MCF 10A (cell line): Measurements from ENCODE around the gene CCDC57. TPM values are rescaled to one million over a fixed set of nuclear protein-coding genes. Genes with fewer than 3 reads are reported as not detected.

Experiments used
- BruUV-seq: library from RNA; stranded (reverse); fragments of 400-500 nt; replicated peaks from 2 replicates; lab custom pipeline; 2021; lab: Mats Ljungman, UMichigan
- CTCF ChIA-PET: fragments of 300-600 bp; sonication (Branson Sonifier 250); formaldehyde crosslinking; extraction: SDS; loops from one replicate; lab custom pipeline; 2021; ENCODE audit warnings: antibody characterized with exemption, inconsistent platforms; lab: Yijun Ruan, JAX
- POLR2A ChIA-PET: fragments of 300-600, 350-650 bp; sonication (Branson Sonifier 250); formaldehyde crosslinking; extraction: SDS; loops from one replicate; lab custom pipeline; 2020; ENCODE audit warnings: antibody characterized with exemption, inconsistent platforms; lab: Yijun Ruan, JAX
- DNase-seq: peaks from one replicate; pipeline ENCODE4 v3.0.0-alpha.2; 2018; ENCODE audit not compliant: unreplicated experiment
- H3K27ac Mint-ChIP-seq: one replicate; pipeline ENCODE4 v1.8.0; 2022; ENCODE audit warnings: mild to moderate bottlenecking, low read depth, mixed read lengths; ENCODE audit not compliant: unreplicated experiment
- H3K27me3 Mint-ChIP-seq: one replicate; pipeline ENCODE4 v1.8.0; 2022; ENCODE audit warnings: mixed read lengths; ENCODE audit not compliant: insufficient read depth, unreplicated experiment
- H3K36me3 Mint-ChIP-seq: one replicate; pipeline ENCODE4 v1.8.0; 2022; ENCODE audit warnings: mild to moderate bottlenecking, moderate library complexity, mixed read lengths; ENCODE audit not compliant: insufficient read depth, unreplicated experiment
- H3K4me1 Mint-ChIP-seq: one replicate; pipeline ENCODE4 v1.8.0; 2022; ENCODE audit warnings: mixed read lengths; ENCODE audit not compliant: insufficient read depth, unreplicated experiment
- H3K4me3 Mint-ChIP-seq: one replicate; pipeline ENCODE4 v1.8.0; 2022; ENCODE audit warnings: mild to moderate bottlenecking, moderate library complexity, mixed read lengths; ENCODE audit not compliant: unreplicated experiment
- H3K9me3 Mint-ChIP-seq: one replicate; pipeline ENCODE4 v1.8.0; 2022; ENCODE audit warnings: mixed read lengths; ENCODE audit not compliant: unreplicated experiment
- intact Hi-C: fragments of 100-400 bp; cut with micrococcal nuclease; formaldehyde crosslinking; loops from 2 replicates; pipeline ENCODE4 v1.14.1; 2022
- total RNA-seq: library from RNA; stranded (reverse); gene quantifications from 2 replicates; pipeline ENCODE4 v1.2.3, GENCODE V29; 2022
- TF ChIP-seq, protein P1 (sequence below): fragments of 200-600 bp; IDR thresholded peaks from one replicate; pipeline ENCODE4 v1.8.0; 2022; ENCODE audit warnings: antibody characterized with exemption, mild to moderate bottlenecking; ENCODE audit not compliant: unreplicated experiment

CCDC57 gene
- total RNA-seq, 1 experiment from 2014 or later = 86.8 TPM

DNA sequence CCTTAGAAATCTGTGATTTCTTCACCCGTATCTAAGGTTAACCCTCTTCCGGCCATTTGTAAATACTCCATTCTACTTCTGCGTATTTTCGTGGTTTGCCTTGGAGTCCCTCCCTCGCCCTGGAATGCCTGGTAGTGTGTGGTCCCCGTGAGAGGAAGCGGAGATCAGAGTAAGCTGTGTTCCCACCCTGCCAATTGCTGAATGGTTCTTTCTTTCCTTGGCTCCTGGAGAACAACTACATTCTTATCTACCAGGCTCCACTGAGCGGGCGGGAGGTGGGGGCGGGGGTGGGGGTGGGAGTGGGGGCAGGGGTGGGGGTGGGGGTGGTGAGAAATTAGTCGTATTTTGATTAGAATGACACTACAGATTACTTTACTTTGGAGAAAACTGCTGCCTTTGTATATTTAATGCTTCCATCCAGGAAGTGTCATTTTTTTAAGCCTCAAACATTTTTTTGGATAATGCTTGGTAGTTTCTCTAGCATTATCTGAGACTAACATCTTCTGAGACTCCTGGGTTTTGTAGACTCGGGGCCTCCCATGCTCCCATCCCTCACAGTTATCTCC, 93.7 kb downstream of the CCDC57 start:
- TF ChIP-seq, protein P1, sequence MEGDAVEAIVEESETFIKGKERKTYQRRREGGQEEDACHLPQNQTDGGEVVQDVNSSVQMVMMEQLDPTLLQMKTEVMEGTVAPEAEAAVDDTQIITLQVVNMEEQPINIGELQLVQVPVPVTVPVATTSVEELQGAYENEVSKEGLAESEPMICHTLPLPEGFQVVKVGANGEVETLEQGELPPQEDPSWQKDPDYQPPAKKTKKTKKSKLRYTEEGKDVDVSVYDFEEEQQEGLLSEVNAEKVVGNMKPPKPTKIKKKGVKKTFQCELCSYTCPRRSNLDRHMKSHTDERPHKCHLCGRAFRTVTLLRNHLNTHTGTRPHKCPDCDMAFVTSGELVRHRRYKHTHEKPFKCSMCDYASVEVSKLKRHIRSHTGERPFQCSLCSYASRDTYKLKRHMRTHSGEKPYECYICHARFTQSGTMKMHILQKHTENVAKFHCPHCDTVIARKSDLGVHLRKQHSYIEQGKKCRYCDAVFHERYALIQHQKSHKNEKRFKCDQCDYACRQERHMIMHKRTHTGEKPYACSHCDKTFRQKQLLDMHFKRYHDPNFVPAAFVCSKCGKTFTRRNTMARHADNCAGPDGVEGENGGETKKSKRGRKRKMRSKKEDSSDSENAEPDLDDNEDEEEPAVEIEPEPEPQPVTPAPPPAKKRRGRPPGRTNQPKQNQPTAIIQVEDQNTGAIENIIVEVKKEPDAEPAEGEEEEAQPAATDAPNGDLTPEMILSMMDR = no peak
- no TSS peak for BruUV-seq
- Mint-ChIP-seq H3K4me1 (no peaks in the 10 kb centered on the region), H3K27me3 (no peaks in the 10 kb centered on the region), H3K9me3 (no peaks in the 10 kb centered on the region), H3K27ac (no peak overlapping the region), H3K36me3 (peaks cover 16% of the 10 kb centered on the region), H3K4me3 (no peak overlapping the region)
- no peak for DNase-seq
- CTCF ChIA-PET = no interaction called here
- intact Hi-C loops = no loop called here
- POLR2A ChIA-PET = interaction anchor here (0.7 kb wide), 1 partner anchor 13 kb away, joined by 4 read pairs; no protein-coding TSS in a partner anchor

DNA sequence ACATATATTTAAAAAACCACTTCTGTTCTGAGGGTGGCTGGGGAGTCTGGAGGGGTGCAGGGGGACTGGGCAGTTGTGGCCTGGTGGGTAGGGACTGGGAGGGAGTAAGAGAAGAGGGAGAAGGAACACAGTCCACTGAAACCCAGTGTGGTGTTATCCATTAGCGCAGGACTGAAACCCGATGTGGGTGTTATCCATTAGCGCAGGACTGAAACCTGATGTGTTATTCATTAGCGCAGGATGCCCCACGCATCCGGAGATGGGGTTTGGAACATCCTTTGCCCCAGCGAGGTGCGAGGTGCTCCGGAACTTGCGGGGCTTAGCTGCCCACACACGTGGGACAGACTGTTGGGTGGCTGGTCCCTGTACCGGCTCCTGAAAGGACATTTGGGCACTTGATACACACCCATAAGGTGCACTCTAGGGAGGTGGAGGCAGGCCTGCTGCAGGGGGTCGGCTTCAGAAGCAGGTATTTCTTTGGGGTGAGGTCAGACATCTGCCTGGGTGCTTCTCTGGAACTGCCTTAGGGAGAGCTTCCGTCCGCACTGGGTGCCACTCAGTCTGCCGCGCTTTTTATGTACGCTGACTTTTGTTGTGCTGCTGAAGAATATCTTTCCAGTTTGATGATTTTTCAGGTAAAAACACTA, 94.4 kb downstream of the CCDC57 start:
- Mint-ChIP-seq H3K27me3 (no peaks in the 10 kb centered on the region), H3K4me3 (no peak overlapping the region), H3K27ac (no peak overlapping the region), H3K9me3 (no peaks in the 10 kb centered on the region), H3K36me3 (peaks cover 15% of the 10 kb centered on the region), H3K4me1 (no peaks in the 10 kb centered on the region)
- no TSS peak for BruUV-seq
- TF ChIP-seq, protein P1 = no peak
- ChIA-PET POLR2A (no interaction called here), CTCF (no interaction called here)
- intact Hi-C loops = no loop called here
- no peak for DNase-seq

DNA sequence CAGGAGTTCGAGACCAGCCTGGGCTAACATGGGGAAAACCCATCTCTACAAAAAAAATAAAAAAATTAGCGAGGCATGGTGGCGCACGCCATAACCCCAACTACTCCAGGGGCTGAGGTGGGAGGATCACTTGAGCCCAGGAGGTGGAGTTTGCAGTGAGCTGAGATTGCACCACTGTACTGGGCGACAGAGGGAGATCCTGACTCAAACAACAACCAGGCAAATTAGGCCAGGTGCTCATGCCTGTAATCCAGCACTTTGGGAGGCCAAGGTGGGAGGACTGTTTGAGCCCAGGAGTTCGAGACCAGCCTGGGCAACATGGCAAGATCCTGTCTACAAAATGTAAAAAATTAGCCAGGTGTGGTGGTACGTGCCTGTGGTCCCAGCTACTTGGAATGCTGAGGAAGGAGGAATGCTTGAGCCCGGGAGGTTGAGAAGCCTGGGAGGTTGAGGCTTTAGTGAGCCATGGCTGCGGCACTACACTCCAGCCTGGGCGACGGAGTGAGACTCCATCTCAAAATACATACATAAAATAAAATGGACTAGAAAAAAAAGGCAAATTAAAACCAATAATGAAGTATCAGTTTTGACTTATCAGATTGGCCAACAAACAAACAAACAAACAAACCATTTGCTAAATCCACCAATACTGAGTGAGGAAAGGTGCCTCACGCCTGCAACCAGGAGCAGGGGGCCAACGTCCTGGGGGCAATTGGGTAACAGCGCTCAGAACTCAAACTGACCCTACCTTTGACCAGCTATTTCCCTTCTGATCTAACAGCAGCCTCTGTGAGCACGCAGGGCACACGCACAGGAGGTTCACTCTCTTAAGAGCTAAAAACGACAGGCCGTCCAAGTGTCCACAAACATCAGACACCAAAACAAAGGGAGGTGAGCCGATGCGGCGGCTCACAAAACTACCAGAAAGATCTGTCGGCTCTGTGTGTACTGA, 95.2 kb downstream of the CCDC57 start:
- no peak overlapping the region for H3K4me3 Mint-ChIP-seq
- intact Hi-C loops = no loop called here
- no peaks in the 10 kb centered on the region for H3K4me1 Mint-ChIP-seq
- peak overlapping the region; percentile 19 for H3K27ac Mint-ChIP-seq
- H3K27me3 Mint-ChIP-seq = no peaks in the 10 kb centered on the region
- ChIA-PET CTCF (no interaction called here), POLR2A (no interaction called here)
- TF ChIP-seq, protein P1 = no peak
- no peaks in the 10 kb centered on the region for H3K9me3 Mint-ChIP-seq
- no TSS peak for BruUV-seq
- DNase-seq = no peak
- peaks cover 22% of the 10 kb centered on the region for H3K36me3 Mint-ChIP-seq

DNA sequence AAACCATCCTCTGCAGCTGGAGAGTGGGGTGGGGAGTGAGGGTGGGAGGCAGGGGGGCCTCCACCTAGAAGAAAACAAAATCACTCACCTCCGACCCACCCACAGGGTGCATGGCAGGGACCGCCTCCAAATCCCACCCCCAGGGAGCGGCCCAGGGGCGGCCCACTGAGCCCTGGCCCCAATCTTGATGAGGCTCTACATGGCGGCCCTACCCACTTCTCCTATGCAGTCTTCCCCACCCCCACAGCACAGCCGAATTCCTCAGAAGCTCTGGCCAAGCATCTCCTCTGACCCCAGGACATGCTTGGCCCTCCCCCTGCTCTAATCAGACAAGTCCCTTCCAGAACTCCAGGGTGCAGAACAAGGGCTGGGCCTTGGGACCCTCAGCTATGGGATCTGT, 96.4 kb downstream of the CCDC57 start:
- ChIA-PET POLR2A (no interaction called here), CTCF (no interaction called here)
- no peak overlapping the region for H3K4me3 Mint-ChIP-seq
- TF ChIP-seq, protein P1 = no peak
- H3K4me1 Mint-ChIP-seq = no peaks in the 10 kb centered on the region
- intact Hi-C loops = no loop called here
- H3K27ac Mint-ChIP-seq = peak overlapping the region; percentile 19
- no peaks in the 10 kb centered on the region for H3K9me3 Mint-ChIP-seq
- no peaks in the 10 kb centered on the region for H3K27me3 Mint-ChIP-seq
- no TSS peak for BruUV-seq
- H3K36me3 Mint-ChIP-seq = peaks cover 15% of the 10 kb centered on the region
- DNase-seq = no peak
